Activated T-cell treated with anti-CD3 and anti-CD28 coated beads, Interleukin-2, amount 50 U/mL, for 4 hours (primary cell): ENCODE results near the gene SDHB. TPM values are rescaled to one million over a fixed set of nuclear protein-coding genes. Genes with fewer than 3 reads are reported as not detected.

ENCODE experiments used
- ATAC-seq, 2 donors: fragments of 200-7000 bp; cut with Tn5 transposase; one replicate each; pipeline ENCODE4 v1.10.0; 2021
- DNase-seq: peaks from one replicate; pipeline ENCODE4 v3.0.0-alpha.2; 2020
- H3K27me3 Mint-ChIP-seq: one replicate; pipeline ENCODE4 v1.8.0; 2021; ENCODE audit warnings: low read depth, mixed read lengths
- H3K36me3 Mint-ChIP-seq: one replicate; pipeline ENCODE4 v1.8.0; 2022; ENCODE audit warnings: mixed read lengths; ENCODE audit not compliant: insufficient read depth
- H3K4me1 Mint-ChIP-seq: one replicate; pipeline ENCODE4 v1.8.0; 2021; ENCODE audit warnings: low read depth, mixed read lengths
- H3K4me3 Mint-ChIP-seq: one replicate; pipeline ENCODE4 v1.8.0; 2021; ENCODE audit warnings: mild to moderate bottlenecking, moderate library complexity, mixed read lengths
- H3K9me3 Mint-ChIP-seq: one replicate; pipeline ENCODE4 v1.8.0; 2021; ENCODE audit warnings: mixed read lengths
- total RNA-seq, 3 donors: library from RNA; stranded (reverse); gene quantifications; one replicate each; pipeline ENCODE4 v1.2.1, GENCODE V29; 2021

SDHB gene
- total RNA-seq, 3 donors from 2014 or later = 159 to 179 (median 176) TPM

GRCh38 chr1:17045634-17046333 is 8.0 kb downstream of the SDHB start:
- Mint-ChIP-seq H3K36me3 (peaks cover 16% of the 10 kb centered on the region), H3K4me3 (no peak overlapping the region), H3K27me3 (no peaks in the 10 kb centered on the region), H3K9me3 (no peaks in the 10 kb centered on the region), H3K4me1 (peaks cover 7% of the 10 kb centered on the region)
- ATAC-seq (no peak), DNase-seq (no peak)

GRCh38 chr1:17045150-17045549 is 8.7 kb downstream of the SDHB start:
- DNase-seq (no peak), ATAC-seq (no peak)
- H3K9me3 Mint-ChIP-seq = no peaks in the 10 kb centered on the region
- H3K4me1 Mint-ChIP-seq = peaks cover 7% of the 10 kb centered on the region
- H3K36me3 Mint-ChIP-seq = peaks cover 15% of the 10 kb centered on the region
- H3K4me3 Mint-ChIP-seq = no peak overlapping the region
- no peaks in the 10 kb centered on the region for H3K27me3 Mint-ChIP-seq

- no peaks in the 10 kb centered on the region for H3K27me3 Mint-ChIP-seq
- H3K4me1 Mint-ChIP-seq = peaks cover 7% of the 10 kb centered on the region
- H3K36me3 Mint-ChIP-seq = peaks cover 17% of the 10 kb centered on the region
Observed at GRCh38 chr1:17043676-17044075, 10.2 kb downstream of the SDHB start.

DNA sequence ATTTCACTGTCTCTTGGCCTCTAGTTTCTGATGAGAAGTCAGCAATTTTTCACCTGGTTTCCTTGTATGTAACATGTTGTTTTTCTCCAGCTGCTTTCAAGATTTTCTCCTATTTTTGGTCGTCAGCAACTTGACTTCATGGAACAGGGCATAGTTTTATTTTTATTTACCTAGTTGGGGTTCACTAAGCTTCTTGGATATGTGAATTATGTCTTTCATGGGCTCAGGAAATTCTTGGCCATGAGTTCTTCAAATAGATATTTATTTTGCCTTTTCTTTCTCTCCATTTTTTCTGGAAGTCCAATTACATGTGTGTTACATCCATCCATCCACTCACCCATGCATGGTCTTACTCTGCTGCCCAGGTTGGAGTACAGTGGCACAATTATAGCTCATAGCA is 13.7 kb downstream of the SDHB start:
- no peak for ATAC-seq
- Mint-ChIP-seq H3K9me3 (no peaks in the 10 kb centered on the region), H3K4me3 (no peak overlapping the region), H3K27me3 (no peaks in the 10 kb centered on the region), H3K36me3 (peaks cover 15% of the 10 kb centered on the region), H3K4me1 (peaks cover 4% of the 10 kb centered on the region)
- no peak for DNase-seq

More at GRCh38 chr1:17043676-17044075, 10.2 kb downstream of the SDHB start:
- ATAC-seq = no peak
- no peak for DNase-seq
- H3K4me3 Mint-ChIP-seq = no peak overlapping the region
- H3K9me3 Mint-ChIP-seq = no peaks in the 10 kb centered on the region

- Mint-ChIP-seq H3K4me1 (peaks cover 4% of the 10 kb centered on the region), H3K36me3 (peaks cover 16% of the 10 kb centered on the region), H3K9me3 (no peaks in the 10 kb centered on the region), H3K27me3 (no peaks in the 10 kb centered on the region), H3K4me3 (no peak overlapping the region)
- DNase-seq (no peak), ATAC-seq (no peak)
Observed at GRCh38 chr1:17039522-17039921, 14.3 kb downstream of the SDHB start.

DNA sequence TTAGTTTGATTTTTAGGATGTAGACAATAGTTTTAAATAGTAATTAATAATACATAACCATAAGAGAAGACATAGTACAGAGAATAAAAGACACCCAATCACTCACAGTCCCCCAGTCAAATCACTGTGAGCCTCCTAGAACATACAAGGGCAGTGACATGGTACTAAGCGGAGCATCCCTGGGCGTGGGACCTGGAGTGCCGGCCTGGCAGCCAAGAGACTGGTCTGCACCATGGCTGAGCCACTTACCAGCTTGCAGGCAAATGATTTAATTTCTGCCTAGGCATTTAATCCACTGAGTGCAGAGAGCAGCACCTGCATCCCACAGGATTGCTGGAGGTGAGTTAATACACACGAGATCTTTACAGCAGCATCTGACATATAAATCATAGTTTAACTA is 20.4 kb downstream of the SDHB start:
- H3K27me3 Mint-ChIP-seq = no peaks in the 10 kb centered on the region
- H3K4me3 Mint-ChIP-seq = no peak overlapping the region
- no peaks in the 10 kb centered on the region for H3K9me3 Mint-ChIP-seq
- H3K4me1 Mint-ChIP-seq = peaks cover 4% of the 10 kb centered on the region
- DNase-seq (no peak), ATAC-seq (no peak)
- H3K36me3 Mint-ChIP-seq = peaks cover 14% of the 10 kb centered on the region

GRCh38 chr1:17032741-17033140 is 21.1 kb downstream of the SDHB start:
- DNase-seq (no peak), ATAC-seq (no peak)
- Mint-ChIP-seq H3K27me3 (no peaks in the 10 kb centered on the region), H3K36me3 (peaks cover 21% of the 10 kb centered on the region), H3K4me3 (no peak overlapping the region), H3K4me1 (no peaks in the 10 kb centered on the region), H3K9me3 (no peaks in the 10 kb centered on the region)

DNA sequence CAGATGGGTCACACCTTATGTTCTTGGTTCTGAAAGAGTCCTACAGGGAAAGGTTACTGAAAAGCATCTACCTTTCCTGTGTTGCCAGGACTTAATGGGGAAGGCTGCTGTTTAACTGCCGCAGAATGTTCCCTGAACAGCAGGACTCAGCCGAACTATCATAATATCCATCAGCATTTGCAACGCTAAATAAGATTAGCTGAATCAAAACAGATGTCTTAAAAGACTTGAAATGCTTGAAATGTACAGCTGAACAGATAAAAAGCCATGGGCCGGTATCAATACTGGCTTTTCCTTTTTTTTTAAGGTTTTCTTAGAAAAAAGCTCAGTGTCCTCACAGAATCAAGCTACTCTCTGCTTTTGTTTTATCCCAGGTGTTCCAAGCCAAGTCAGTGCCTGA is 22.4 kb downstream of the SDHB start:
- ATAC-seq (no peak), DNase-seq (no peak)
- Mint-ChIP-seq H3K4me3 (no peak overlapping the region), H3K27me3 (no peaks in the 10 kb centered on the region), H3K4me1 (no peaks in the 10 kb centered on the region), H3K9me3 (no peaks in the 10 kb centered on the region), H3K36me3 (peaks cover 30% of the 10 kb centered on the region)

DNA sequence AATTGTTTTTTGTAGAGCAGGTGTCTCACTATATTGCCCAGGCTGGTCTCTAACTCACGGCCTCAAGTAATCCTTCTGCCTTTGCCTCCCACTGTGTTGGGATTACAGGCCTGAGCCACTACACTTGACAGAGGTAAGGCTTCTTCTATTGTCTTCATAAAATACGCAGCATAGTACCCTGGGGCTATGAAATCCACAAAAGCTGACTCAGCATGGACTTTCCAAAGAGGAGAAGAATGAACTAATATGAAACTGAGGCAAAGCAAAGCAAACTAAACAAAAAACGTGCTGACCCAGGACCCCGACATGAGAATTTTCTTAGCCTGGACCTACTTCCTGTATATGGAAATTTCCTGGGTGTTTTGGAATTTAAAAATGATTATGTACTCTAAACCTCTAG is 23.6 kb downstream of the SDHB start:
- H3K9me3 Mint-ChIP-seq = no peaks in the 10 kb centered on the region
- H3K36me3 Mint-ChIP-seq = peaks cover 30% of the 10 kb centered on the region
- DNase-seq (no peak), ATAC-seq (no peak)
- no peak overlapping the region for H3K4me3 Mint-ChIP-seq
- no peaks in the 10 kb centered on the region for H3K4me1 Mint-ChIP-seq
- H3K27me3 Mint-ChIP-seq = no peaks in the 10 kb centered on the region

DNA sequence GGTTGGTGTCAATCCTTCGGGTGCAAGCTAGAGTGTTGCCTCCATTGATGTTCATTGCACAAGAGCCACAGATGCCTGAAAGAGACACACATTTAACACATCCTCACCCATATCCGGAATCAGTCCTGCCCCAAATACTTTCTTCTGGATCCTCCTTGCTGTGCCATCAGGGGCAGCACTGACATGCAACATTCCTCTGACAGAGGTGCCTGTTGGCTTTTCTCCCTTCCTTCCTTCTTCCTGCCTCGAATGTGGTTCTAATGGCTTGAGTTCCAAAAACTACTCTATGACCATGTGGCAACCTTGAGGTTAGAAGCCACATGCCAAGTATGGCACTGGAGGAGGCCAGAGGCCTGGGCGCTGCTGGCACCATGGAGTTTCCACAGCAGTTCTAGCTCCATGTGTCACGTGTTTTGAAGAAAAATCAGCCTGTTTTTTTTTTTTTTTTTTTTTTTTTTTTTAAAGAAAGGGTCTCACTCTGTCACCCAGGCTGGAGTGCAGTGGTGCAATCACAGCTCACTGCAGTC is 25.1 kb downstream of the SDHB start:
- Mint-ChIP-seq H3K4me1 (no peaks in the 10 kb centered on the region), H3K36me3 (peaks cover 33% of the 10 kb centered on the region), H3K27me3 (no peaks in the 10 kb centered on the region), H3K9me3 (no peaks in the 10 kb centered on the region), H3K4me3 (no peak overlapping the region)
- DNase-seq (no peak), ATAC-seq (no peak)

- DNase-seq (no peak), ATAC-seq (no peak)
- Mint-ChIP-seq H3K27me3 (no peaks in the 10 kb centered on the region), H3K4me1 (no peaks in the 10 kb centered on the region), H3K9me3 (no peaks in the 10 kb centered on the region), H3K4me3 (no peak overlapping the region), H3K36me3 (peaks cover 34% of the 10 kb centered on the region)
Observed at GRCh38 chr1:17027900-17028299, 25.9 kb downstream of the SDHB start.

DNA sequence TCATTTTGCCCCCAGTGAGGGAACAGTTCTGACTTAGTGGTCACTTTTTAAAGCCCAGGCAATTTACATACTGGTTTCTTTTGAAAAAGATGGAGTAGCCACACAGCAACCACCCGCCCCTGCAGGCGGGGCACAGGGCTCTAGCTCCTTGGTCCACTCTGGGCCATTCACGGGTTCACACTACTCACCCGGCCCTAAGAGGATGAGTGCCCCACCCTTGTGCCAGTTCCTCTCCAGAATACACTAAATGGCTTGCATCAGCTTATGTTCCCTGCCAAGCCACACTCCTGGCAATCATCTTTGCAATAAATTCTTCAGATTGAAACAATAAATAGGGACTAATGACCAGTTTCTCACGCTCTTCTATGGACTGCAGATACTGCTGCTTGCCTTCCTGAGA is 26.4 kb downstream of the SDHB start:
- Mint-ChIP-seq H3K4me1 (no peaks in the 10 kb centered on the region), H3K27me3 (no peaks in the 10 kb centered on the region), H3K36me3 (peaks cover 35% of the 10 kb centered on the region), H3K4me3 (no peak overlapping the region), H3K9me3 (no peaks in the 10 kb centered on the region)
- ATAC-seq = no peak
- DNase-seq = no peak

GRCh38 chr1:17024721-17025120 is 29.1 kb downstream of the SDHB start:
- Mint-ChIP-seq H3K36me3 (peaks cover 37% of the 10 kb centered on the region), H3K9me3 (no peaks in the 10 kb centered on the region)

GRCh38 chr1:17023573-17023972 is 30.3 kb downstream of the SDHB start:
- no peak for DNase-seq
- H3K36me3 Mint-ChIP-seq = peaks cover 40% of the 10 kb centered on the region

More at GRCh38 chr1:17024721-17025120, 29.1 kb downstream of the SDHB start:
- DNase-seq (no peak), ATAC-seq (no peak)
- Mint-ChIP-seq H3K4me3 (no peak overlapping the region), H3K4me1 (no peaks in the 10 kb centered on the region), H3K27me3 (no peaks in the 10 kb centered on the region)

DNA sequence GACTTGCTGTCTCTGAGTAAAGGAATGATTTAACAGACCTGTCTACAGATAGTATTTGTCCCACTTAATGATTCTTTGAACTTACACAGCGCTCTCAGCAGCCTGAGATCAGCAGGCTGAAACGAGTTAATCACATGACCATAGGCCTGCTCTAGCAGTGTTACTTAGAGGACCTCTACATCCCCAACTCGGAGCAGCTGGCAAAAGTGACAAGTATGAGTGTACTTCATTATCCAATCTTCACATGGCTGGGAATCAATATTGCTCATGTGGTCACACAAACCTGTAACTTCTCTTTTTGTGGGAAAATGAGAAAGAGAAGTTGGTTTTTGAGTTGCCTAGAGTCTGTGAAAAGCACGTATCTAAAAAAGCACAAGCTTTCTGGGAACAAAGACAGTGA is 30.7 kb downstream of the SDHB start:
- peaks cover 7% of the 10 kb centered on the region for H3K4me1 Mint-ChIP-seq
- H3K9me3 Mint-ChIP-seq = no peaks in the 10 kb centered on the region
- ATAC-seq = no peak
- peaks cover 36% of the 10 kb centered on the region for H3K36me3 Mint-ChIP-seq
- H3K4me3 Mint-ChIP-seq = no peak overlapping the region
- no peaks in the 10 kb centered on the region for H3K27me3 Mint-ChIP-seq
- DNase-seq = no peak

More at GRCh38 chr1:17023573-17023972, 30.3 kb downstream of the SDHB start:
- Mint-ChIP-seq H3K27me3 (no peaks in the 10 kb centered on the region), H3K9me3 (no peaks in the 10 kb centered on the region), H3K4me1 (peaks cover 7% of the 10 kb centered on the region), H3K4me3 (no peak overlapping the region)
- ATAC-seq = no peak
